HK-2 (cell line): ENCODE results near the gene ZNRF4.
"Not testable (repeated sequence)": the region's sequence is repeated elsewhere in the genome, so short reads cannot be mapped to it uniquely, and the experiment has no call there.

Experiments
- DNase-seq: peaks from one replicate; pipeline ENCODE4 v3.0.0-alpha.2; 2018; ENCODE audit not compliant: unreplicated experiment

Gene ZNRF4, protein sequence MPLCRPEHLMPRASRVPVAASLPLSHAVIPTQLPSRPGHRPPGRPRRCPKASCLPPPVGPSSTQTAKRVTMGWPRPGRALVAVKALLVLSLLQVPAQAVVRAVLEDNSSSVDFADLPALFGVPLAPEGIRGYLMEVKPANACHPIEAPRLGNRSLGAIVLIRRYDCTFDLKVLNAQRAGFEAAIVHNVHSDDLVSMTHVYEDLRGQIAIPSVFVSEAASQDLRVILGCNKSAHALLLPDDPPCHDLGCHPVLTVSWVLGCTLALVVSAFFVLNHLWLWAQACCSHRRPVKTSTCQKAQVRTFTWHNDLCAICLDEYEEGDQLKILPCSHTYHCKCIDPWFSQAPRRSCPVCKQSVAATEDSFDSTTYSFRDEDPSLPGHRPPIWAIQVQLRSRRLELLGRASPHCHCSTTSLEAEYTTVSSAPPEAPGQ

GRCh38 chr19:5455367-5456129 lies at the start of gene ZNRF4:
Gene ZNRF4, plus strand, starts transcription at chr19:5455417. Its CDS starts 75 bp downstream, at chr19:5455492.
- DNase-seq, result no peak

GRCh38 chr19:5406198-5406597 lies 49.0 kb upstream of the ZNRF4 start:
- not testable (repeated sequence) for DNase-seq

- no peak for DNase-seq
These were observed 48.4 kb upstream of the ZNRF4 start for GRCh38 chr19:5406816-5407215.

DNA sequence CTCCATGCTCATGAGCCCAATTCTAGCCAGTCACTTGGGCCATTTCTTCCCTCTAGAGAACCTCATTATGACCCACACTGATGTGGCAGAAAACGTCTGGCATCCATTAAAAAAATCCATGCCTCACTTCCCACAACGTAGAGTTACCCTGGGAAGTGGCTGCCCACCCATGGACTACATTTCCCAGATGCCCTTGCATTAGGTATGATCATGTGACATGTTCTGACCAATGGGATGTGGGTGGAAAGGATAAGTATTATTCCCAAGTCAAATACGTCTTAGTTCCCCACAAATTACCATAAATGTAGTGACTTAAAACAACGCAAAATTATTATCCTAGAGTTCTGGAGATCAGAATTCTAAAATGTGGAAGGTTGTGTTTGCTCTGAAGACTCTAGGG lies 47.9 kb upstream of the ZNRF4 start:
- DNase-seq, result no peak

GRCh38 chr19:5417495-5418436 lies 37.5 kb upstream of the ZNRF4 start:
- no peak for DNase-seq

DNA sequence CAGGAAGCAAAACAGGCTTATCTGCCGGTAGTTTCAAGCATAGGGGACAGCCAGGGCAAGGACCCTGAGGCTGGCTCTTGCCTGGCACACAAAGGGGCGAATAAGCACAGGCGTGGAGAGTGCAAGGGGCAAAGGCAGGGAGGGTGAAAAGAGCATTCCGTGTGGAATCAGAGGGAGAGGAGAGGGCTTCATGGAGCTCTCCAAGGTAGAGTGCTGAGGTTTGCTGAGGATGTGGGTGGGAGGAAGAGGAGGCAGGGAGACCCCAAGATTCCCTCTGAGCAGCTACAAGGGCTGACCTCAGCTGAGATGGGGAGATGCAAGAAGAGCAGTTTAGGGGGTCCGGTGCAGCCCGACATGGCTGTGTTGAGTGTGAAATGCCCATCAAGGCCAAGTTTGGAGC lies 36.5 kb upstream of the ZNRF4 start:
- no peak for DNase-seq

DNA sequence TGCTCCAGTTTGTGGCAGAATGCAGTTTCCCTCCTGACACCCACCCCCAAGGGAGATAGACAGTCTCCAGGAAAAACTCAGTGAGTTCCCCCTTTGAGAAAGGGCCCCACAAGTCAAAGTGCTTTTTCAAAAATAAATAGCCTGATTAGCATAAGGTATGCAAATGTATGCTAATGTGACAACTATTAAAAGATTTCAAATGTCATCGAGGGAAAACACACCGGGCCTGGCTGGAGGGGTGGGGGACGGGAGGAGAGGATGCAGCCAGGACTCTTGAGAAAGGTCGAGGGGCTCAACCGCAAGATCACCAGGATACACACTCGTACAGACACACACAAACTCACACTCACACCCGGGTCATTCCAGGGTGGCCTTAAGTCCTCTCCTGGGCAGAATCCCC lies 34.3 kb upstream of the ZNRF4 start:
- no peak for DNase-seq

GRCh38 chr19:5423567-5424125 lies 31.6 kb upstream of the ZNRF4 start:
- no peak for DNase-seq

DNA sequence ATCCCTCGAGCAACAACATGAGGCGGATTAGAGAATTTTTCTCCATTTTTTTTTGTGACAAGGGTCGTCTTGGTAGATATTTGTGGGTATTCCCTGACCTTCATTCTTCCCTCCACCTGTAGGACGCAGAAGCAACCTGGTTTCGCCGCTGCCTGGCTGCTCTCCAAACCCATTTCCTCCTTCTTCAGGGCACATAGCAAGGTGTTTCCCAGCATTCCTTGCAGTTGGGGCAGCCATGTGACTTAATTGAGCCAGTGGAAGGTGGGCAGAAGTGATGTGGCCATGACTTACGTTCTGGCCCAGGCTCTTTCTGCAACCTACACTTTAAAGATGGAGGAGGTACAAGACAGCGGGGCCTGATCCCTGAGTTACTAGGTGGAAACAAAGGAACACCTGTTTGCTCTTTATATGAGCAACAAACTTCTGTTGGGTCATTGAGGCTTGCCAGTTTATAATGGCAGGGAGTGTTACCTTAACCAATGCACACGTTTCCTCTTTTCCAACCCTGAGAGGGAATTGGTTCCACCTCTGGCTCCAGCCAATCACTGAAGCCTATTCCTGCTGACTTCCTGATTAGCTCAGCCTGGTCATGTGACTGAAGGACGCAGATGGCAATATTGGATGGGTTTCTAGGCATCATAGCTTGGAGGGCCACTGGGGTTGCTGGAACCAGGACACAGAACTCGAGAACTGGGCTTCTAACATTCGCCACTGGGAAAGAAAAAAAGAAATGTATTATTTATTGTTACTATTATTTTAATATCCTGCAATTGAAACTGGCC lies 30.8 kb upstream of the ZNRF4 start:
- DNase-seq, result no peak

DNA sequence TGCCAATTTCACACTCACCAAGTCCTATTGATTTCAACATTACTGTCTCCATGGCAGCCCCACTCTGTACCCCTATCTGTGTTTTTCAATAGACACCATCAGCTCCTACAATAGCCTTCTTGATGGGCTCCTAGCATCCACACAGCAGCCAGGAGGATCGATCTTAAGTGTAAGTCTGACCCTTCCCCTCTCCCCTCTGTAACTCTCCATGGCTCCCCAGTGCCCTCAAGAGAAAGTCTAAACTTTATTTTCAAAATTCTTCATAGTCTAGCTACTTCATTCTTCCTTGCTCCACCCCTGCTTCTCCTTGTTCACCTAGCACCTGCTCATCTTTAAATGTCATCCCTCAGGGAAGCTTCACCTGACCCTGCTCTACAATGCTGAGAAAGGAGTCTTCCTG lies 30.0 kb upstream of the ZNRF4 start:
- no peak for DNase-seq

- no peak for DNase-seq
These were observed 25.0 kb upstream of the ZNRF4 start for GRCh38 chr19:5430237-5430636.

DNA sequence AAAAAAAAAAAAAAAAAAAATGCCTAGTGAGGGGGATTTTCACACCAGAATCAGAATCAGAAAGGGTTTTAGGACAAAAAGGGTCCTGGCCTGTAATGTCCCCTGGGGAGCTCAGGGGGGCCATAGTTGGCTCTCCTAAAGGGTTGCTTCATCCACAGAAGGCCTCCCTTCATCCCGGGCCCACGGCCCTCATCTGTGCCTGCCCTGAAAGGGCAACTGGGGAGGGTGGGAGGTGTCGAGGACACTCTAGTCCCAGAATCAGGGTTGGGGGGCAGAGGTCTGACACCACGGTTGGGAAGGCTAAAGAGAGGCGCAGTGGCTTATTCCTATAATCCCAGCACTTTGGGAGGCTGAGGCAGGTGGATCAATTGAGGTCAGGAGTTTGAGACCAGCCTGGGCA lies 22.5 kb upstream of the ZNRF4 start:
- no peak for DNase-seq

DNA sequence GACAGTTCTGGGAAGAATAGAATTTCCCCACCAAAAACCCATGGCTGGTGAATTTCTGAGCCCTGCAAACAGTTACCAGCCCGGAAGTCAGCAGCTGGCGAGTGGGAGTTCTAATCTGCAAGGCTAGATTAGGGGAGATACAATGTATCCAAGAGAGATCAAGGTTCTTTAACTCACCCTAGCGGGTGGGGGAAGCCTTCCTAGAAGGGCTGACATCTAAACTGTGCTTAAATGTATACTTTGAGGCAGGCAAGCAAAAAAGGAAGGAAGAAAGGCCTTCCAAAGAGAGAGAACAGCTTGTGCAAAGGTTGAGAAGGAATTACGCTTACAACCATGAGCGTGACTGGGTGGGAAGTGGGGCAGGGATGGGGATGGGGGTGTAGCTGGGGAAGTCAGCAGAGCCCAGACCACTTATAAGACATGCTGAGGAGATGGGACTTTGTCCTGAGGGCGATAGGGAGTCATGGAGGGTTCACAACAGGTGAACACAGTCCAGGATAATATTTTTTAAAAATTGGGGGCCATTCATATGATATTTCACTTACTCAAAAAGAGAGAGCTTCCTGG lies 20.8 kb upstream of the ZNRF4 start:
- DNase-seq, result no peak

DNA sequence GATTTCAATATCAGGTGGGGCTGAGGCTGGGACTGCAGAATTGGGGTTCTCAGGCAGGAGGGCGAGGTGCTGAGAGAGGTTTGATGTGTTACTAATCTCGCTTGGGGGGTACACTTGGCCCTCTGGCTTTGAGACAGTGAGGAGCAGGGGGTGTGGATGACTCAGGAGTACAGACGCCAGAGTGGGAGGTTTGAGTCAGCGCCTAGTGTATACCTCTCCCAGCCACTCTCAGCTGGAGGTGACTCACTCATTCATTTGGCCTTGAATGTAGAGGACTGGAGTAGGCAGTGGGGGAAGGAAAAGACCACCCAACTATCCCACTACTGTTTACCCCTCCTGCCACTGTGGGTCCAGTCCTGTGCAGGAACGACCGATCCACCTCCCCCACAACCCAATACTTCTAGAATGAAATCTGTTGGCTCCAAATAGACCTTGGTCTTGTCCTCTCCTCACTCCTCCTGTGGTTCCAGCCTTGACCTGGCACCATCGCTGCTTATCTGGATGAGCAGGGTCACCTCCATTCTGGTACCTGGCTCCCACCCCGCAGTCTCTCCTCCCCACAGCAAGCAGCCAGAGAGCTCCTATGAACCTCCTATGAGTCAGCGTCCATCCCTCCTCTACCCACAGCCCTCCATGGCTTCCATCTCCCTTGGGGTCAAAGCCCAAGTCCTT lies 20.1 kb upstream of the ZNRF4 start:
- DNase-seq, result peak; percentile 68

DNA sequence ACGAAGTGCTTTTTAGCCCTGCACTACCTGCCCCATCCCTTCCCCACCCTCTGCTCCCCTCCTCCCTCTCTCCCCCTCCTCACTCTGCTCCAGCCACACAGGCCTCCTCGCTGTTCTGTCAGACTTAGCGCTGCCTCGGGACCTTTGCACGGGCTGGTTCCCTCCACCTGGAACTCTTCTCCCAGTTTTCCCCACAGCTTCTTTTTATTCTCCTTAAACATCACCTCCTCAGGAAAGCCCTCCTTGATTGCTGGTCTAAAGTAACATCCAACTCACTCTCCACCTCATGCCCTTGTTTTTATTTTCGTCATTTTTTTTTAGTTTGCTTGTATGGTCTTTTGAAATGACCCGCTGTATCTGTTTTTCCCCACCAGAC lies 19.6 kb upstream of the ZNRF4 start:
- no peak for DNase-seq

GRCh38 chr19:5436106-5436947 lies 18.9 kb upstream of the ZNRF4 start:
- peak; percentile 83 for DNase-seq

DNA sequence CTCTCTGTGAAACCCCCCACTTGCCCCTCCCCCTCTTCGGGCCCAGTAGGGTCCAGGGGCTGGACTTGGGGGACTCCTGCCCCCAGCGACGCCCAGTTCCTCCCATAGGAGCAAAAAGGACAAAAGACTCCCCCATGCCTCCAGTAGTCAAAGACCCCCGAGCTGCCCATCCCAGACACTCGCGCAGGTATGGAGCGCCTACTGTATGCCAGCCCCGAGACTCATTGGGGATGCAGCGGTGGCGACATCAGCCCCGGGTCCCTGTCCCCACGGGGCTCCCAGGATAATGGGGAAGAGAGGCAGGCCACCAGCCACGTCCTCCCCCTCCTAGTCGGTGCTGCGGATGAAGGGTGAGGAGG lies 18.3 kb upstream of the ZNRF4 start:
- DNase-seq, result no peak

- DNase-seq, result not testable (repeated sequence)
These were observed 16.5 kb upstream of the ZNRF4 start for GRCh38 chr19:5438756-5439155.

GRCh38 chr19:5439452-5439851 lies 15.8 kb upstream of the ZNRF4 start:
- no peak for DNase-seq
